MM.1S (cell line): Measurements from ENCODE around the gene KLHL20.

Experiments used
- DNase-seq: peaks from one replicate; pipeline ENCODE4 v3.0.0-alpha.2; 2015
- H2AFZ ChIP-seq: fragments of 300-600 bp; sonication (generic); 2 replicates; pipeline ENCODE4 v1.6.0; 2016; ENCODE audit warnings: antibody characterized with exemption, low read length
- H3F3A ChIP-seq: fragments of 300-600 bp; sonication (generic); 2 replicates; pipeline ENCODE4 v1.6.1; 2016; ENCODE audit warnings: mild to moderate bottlenecking, antibody characterized with exemption, low read length, moderate library complexity, mixed read lengths; ENCODE audit not compliant: insufficient read depth
- H3K27ac ChIP-seq: fragments of 300-600 bp; sonication (generic); 2 replicates; pipeline ENCODE4 v1.5.1; 2016; ENCODE audit warnings: mild to moderate bottlenecking, low read length
- H3K27me3 ChIP-seq: fragments of 300-600 bp; sonication (generic); replicated peaks from 2 replicates; pipeline ENCODE4 v1.6.0; 2016; ENCODE audit warnings: low read length; ENCODE audit not compliant: insufficient read depth
- H3K36me3 ChIP-seq: fragments of 300-600 bp; sonication (generic); replicated peaks from 2 replicates; pipeline ENCODE4 v1.6.1; 2016; ENCODE audit warnings: mild to moderate bottlenecking, low read length, mixed read lengths; ENCODE audit not compliant: insufficient read depth
- H3K4me1 ChIP-seq: fragments of 300-600 bp; sonication (generic); 2 replicates; pipeline ENCODE4 v1.6.1; 2016; ENCODE audit warnings: low read length, mixed read lengths
- H3K4me2 ChIP-seq: fragments of 300-600 bp; sonication (generic); 2 replicates; pipeline ENCODE4 v1.6.0; 2016; ENCODE audit warnings: low read depth, low read length
- H3K4me3 ChIP-seq: fragments of 300-600 bp; sonication (generic); 2 replicates; pipeline ENCODE4 v1.5.1; 2016; ENCODE audit warnings: low read length, mixed read lengths
- H3K79me2 ChIP-seq: fragments of 300-600 bp; sonication (generic); 2 replicates; pipeline ENCODE4 v1.6.1; 2016; ENCODE audit warnings: mixed run types, low read length, mixed read lengths
- H3K9ac ChIP-seq: fragments of 300-600 bp; sonication (generic); 2 replicates; pipeline ENCODE4 v1.6.1; 2016; ENCODE audit warnings: low read length, mixed read lengths
- H3K9me2 ChIP-seq: fragments of 300-600 bp; sonication (generic); replicated peaks from 2 replicates; pipeline ENCODE4 v1.6.1; 2016; ENCODE audit warnings: mild to moderate bottlenecking, low read length, mixed read lengths; ENCODE audit not compliant: insufficient read depth
- H3K9me3 ChIP-seq: fragments of 300-600 bp; sonication (generic); replicated peaks from 2 replicates; pipeline ENCODE4 v1.6.1; 2016; ENCODE audit warnings: mild to moderate bottlenecking, low read length, mixed read lengths; ENCODE audit not compliant: insufficient read depth
- H4K20me1 ChIP-seq: fragments of 300-600 bp; sonication (generic); 2 replicates; pipeline ENCODE4 v1.6.1; 2016; ENCODE audit warnings: mild to moderate bottlenecking, low read length, moderate library complexity, mixed read lengths; ENCODE audit not compliant: insufficient read depth
- CTCF ChIP-seq: fragments of 300-600 bp; sonication (generic); IDR thresholded peaks from 2 replicates; pipeline ENCODE4 v1.5.1; 2016; ENCODE audit warnings: antibody characterized with exemption, low read length, mixed read lengths
- EZH2 ChIP-seq: fragments of 300-600 bp; sonication (generic); optimal IDR thresholded peaks from 2 replicates; pipeline ENCODE3; 2017; ENCODE audit warnings: low read depth, mild to moderate bottlenecking, antibody characterized with exemption, low read length, mixed read lengths
- EZH2phosphoT487 ChIP-seq: fragments of 300-600 bp; sonication (generic); IDR thresholded peaks from 2 replicates; pipeline ENCODE4 v1.6.1; 2018; ENCODE audit warnings: antibody characterized with exemption, low read length

KLHL20 gene

GRCh38 chr1:173818459-173818858, 103.7 kb downstream of the KLHL20 start:
- peaks cover 88% of the 10 kb centered on the region for H3K79me2 ChIP-seq
- H3F3A ChIP-seq: no peaks in the 10 kb centered on the region
- H3K9me2 ChIP-seq: no peaks in the 10 kb centered on the region
- H3K27me3 ChIP-seq: no peaks in the 10 kb centered on the region
- no peak for DNase-seq
- H3K4me3 ChIP-seq: no peak overlapping the region
- H3K9me3 ChIP-seq: no peaks in the 10 kb centered on the region
- 0 out of 2 replicates have a peak, but pooled peaks cover 9% of the 10 kb centered on the region for H3K36me3 ChIP-seq
- no peak for TF ChIP-seq EZH2phosphoT487
- TF ChIP-seq EZH2: no peak
- no peak for TF ChIP-seq CTCF
- H3K9ac ChIP-seq: no peak overlapping the region
- no peak overlapping the region for H3K27ac ChIP-seq
- no peak overlapping the region for H2AFZ ChIP-seq
- H3K4me2 ChIP-seq: no peak overlapping the region
- H3K4me1 ChIP-seq: peaks cover 9% of the 10 kb centered on the region; the same call in 1 of the 2 replicates
- no peaks in the 10 kb centered on the region for H4K20me1 ChIP-seq

DNA sequence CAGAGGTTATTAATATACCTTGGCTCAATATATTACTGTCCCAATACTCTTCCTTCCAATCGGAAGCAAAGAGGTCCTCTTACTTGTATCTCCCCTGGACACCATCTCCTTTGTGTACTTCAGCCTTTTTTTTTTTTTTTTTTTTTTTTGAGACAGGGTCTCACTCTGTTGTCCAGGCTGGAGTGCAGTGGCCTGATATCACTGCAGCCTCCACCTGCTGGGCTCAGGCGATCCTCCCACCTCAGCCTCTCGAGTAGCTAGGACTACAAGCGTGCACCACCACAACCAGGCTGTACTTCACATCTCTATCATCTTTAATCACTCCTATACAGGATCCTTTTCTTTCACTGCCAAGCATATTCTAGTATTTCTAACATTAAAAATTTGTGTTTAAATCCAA, 106.9 kb downstream of the KLHL20 start:
- Histone ChIP-seq H3K9me3 (no peaks in the 10 kb centered on the region), H3K9ac (no peak overlapping the region), H3K79me2 (peaks cover 69% of the 10 kb centered on the region), H2AFZ (no peak overlapping the region), H3K36me3 (0 out of 2 replicates have a peak, but pooled peaks cover 9% of the 10 kb centered on the region), H4K20me1 (no peaks in the 10 kb centered on the region), H3K4me1 (peaks cover 9% of the 10 kb centered on the region; the same call in 1 of the 2 replicates), H3K4me2 (no peak overlapping the region), H3K27me3 (no peaks in the 10 kb centered on the region), H3K9me2 (no peaks in the 10 kb centered on the region), H3K27ac (no peak overlapping the region), H3K4me3 (no peak overlapping the region), H3F3A (peaks cover 17% of the 10 kb centered on the region)
- DNase-seq: no peak
- TF ChIP-seq EZH2 (no peak), CTCF (no peak), EZH2phosphoT487 (no peak)

- Histone ChIP-seq H3F3A (peaks cover 20% of the 10 kb centered on the region), H3K79me2 (peaks cover 52% of the 10 kb centered on the region), H3K36me3 (0 out of 2 replicates have a peak, but pooled peaks cover 4% of the 10 kb centered on the region), H3K4me2 (peak overlapping the region; percentile 92), H2AFZ (peak overlapping the region; percentile 79), H4K20me1 (no peaks in the 10 kb centered on the region), H3K9me3 (no peaks in the 10 kb centered on the region), H3K4me1 (peaks cover 5% of the 10 kb centered on the region; the same call in 1 of the 2 replicates), H3K9me2 (no peaks in the 10 kb centered on the region), H3K4me3 (peak overlapping the region; percentile 75), H3K27ac (peak overlapping the region; percentile 79), H3K9ac (peak overlapping the region; percentile 77), H3K27me3 (no peaks in the 10 kb centered on the region)
- TF ChIP-seq EZH2phosphoT487: no peak
- no peak for TF ChIP-seq CTCF
- no peak for TF ChIP-seq EZH2
- DNase-seq: no peak
Observed at GRCh38 chr1:173823781-173824314, 109.1 kb downstream of the KLHL20 start.
